SK-N-SH (cell line): Measurements from ENCODE around the gene LGALS3. TPM values are rescaled to one million over a fixed set of nuclear protein-coding genes. Genes with fewer than 3 reads are reported as not detected.

Experiments
- CTCF ChIA-PET: fragments of 300-600, 350-600 bp; formaldehyde crosslinking; extraction: SDS; loops from one replicate; lab custom pipeline; 2021; lab: Yijun Ruan, JAX
- POLR2A ChIA-PET: fragments of 350-600 bp; sonication (Branson Sonifier 250); formaldehyde crosslinking; extraction: SDS; loops from one replicate; lab custom pipeline; 2020; ENCODE audit warnings: antibody characterized with exemption, inconsistent platforms; lab: Yijun Ruan, JAX
- DNase-seq: peaks from one replicate; pipeline ENCODE4 v3.0.0; 2012
- H2AFZ ChIP-seq: fragments of 200-600 bp; sonication (generic); 2 replicates; pipeline ENCODE4 v1.8.1; 2016; ENCODE audit warnings: antibody characterized with exemption, mild to moderate bottlenecking, low read depth
- H3F3A ChIP-seq: fragments of 200-600 bp; sonication (generic); replicated peaks from 2 replicates; pipeline ENCODE3; 2016; ENCODE audit warnings: antibody characterized with exemption, mild to moderate bottlenecking; ENCODE audit not compliant: insufficient read depth
- H3K27ac ChIP-seq, 2 experiments: fragments of 200-500 bp in 1 of 2; fragments of 200-600 bp in 1 of 2; sonication (Bioruptor generic) in 1 of 2; sonication (generic), shearing (Covaris generic) in 1 of 2; 2 replicates each; pipeline versions ENCODE4 v1.5.1 to v1.6.1; 2014 to 2016; ENCODE audit warnings: low read depth in 2 of 2, inconsistent platforms in 1 of 2, low read length in 1 of 2, mild to moderate bottlenecking in 1 of 2, mixed read lengths in 1 of 2
- H3K27me3 ChIP-seq: fragments of 200-600 bp; sonication (generic), shearing (Covaris generic); 2 replicates; pipeline ENCODE4 v1.6.1; 2016; ENCODE audit warnings: mixed run types; ENCODE audit not compliant: insufficient read depth
- H3K36me3 ChIP-seq, 2 experiments: fragments of 200-500 bp in 1 of 2; fragments of 200-600 bp in 1 of 2; sonication (Bioruptor generic) in 1 of 2; sonication (generic) in 1 of 2; replicated peaks in 1 of 2; 2 replicates each; pipeline versions ENCODE3 to v1.5.1; 2014 to 2016; ENCODE audit warnings: low read length in 1 of 2, mild to moderate bottlenecking in 1 of 2; ENCODE audit not compliant: insufficient read depth in 2 of 2, control insufficient read depth in 1 of 2
- H3K4me1 ChIP-seq, 2 experiments: fragments of 200-500 bp in 1 of 2; fragments of 200-600 bp in 1 of 2; sonication (Bioruptor generic) in 1 of 2; sonication (generic), shearing (Covaris generic) in 1 of 2; 2 replicates each; pipeline versions ENCODE4 v1.5.1 to v1.6.1; 2014 to 2016; ENCODE audit warnings: low read depth in 1 of 2, low read length in 1 of 2, mixed run types in 1 of 2; ENCODE audit not compliant: insufficient read depth in 2 of 2, control insufficient read depth in 1 of 2
- H3K4me2 ChIP-seq: fragments of 200-600 bp; sonication (generic), shearing (Covaris generic); 2 replicates; pipeline ENCODE4 v1.6.1; 2017; ENCODE audit warnings: mixed run types
- H3K4me3 ChIP-seq, 2 experiments: fragments of 200-500 bp in 1 of 2; fragments of 200-600 bp in 1 of 2; sonication (Bioruptor generic) in 1 of 2; sonication (generic), shearing (Covaris generic) in 1 of 2; 2 replicates each; pipeline versions ENCODE4 v1.5.1 to v1.8.1; 2014 to 2016; ENCODE audit warnings: low read depth in 2 of 2, inconsistent platforms in 1 of 2, low read length in 1 of 2, mild to moderate bottlenecking in 1 of 2, mixed read lengths in 1 of 2, moderate library complexity in 1 of 2
- H3K79me2 ChIP-seq: fragments of 200-600 bp; sonication (generic); 2 replicates; pipeline ENCODE4 v1.8.1; 2017; ENCODE audit warnings: mild to moderate bottlenecking; ENCODE audit not compliant: insufficient read depth
- H3K9ac ChIP-seq: fragments of 200-600 bp; sonication (generic); 2 replicates; pipeline ENCODE4 v1.6.1; 2017; ENCODE audit warnings: mixed run types
- H3K9me2 ChIP-seq: fragments of 200-600 bp; sonication (generic); 2 replicates; pipeline ENCODE4 v1.6.1; 2017; ENCODE audit warnings: mixed run types
- H3K9me3 ChIP-seq: fragments of 200-600 bp; sonication (generic); 2 replicates; pipeline ENCODE4 v1.6.1; 2017; ENCODE audit warnings: mixed run types, mild to moderate bottlenecking, moderate library complexity
- H4K20me1 ChIP-seq: fragments of 200-600 bp; sonication (generic); 2 replicates; pipeline ENCODE4 v1.6.1; 2017; ENCODE audit warnings: mild to moderate bottlenecking, mixed run types; ENCODE audit not compliant: insufficient read depth
- FOSL2 ChIP-seq: IDR thresholded peaks from 2 replicates; pipeline ENCODE4 v1.4.0; 2012; ENCODE audit warnings: low read depth, mild to moderate bottlenecking, moderate library complexity, borderline replicate concordance
- FOXJ3 ChIP-seq: sonication (generic); formaldehyde crosslinking; IDR thresholded peaks from 2 replicates; pipeline ENCODE4 v1.5.1; 2020; ENCODE audit warnings: mild to moderate bottlenecking, missing genetic modification reagents
- MXI1 ChIP-seq: IDR thresholded peaks from 2 replicates; pipeline ENCODE4 v1.6.1; 2012; ENCODE audit warnings: mild to moderate bottlenecking, low read depth, low read length, improper control_type of control experiment
- NFIC ChIP-seq: IDR thresholded peaks from 2 replicates; pipeline ENCODE4 v1.4.0; 2012; ENCODE audit warnings: borderline replicate concordance
- PBX3 ChIP-seq: IDR thresholded peaks from 2 replicates; pipeline ENCODE4; 2012
- RAD21 ChIP-seq: IDR thresholded peaks from 2 replicates; pipeline ENCODE4 v1.6.1; 2012; ENCODE audit warnings: mild to moderate bottlenecking, low read length
- SMC3 ChIP-seq: IDR thresholded peaks from 2 replicates; pipeline ENCODE4 v1.6.1; 2012; ENCODE audit warnings: low read depth, low read length, improper control_type of control experiment
- TAF1 ChIP-seq: IDR thresholded peaks from 2 replicates; pipeline ENCODE4 v1.6.1; 2012; ENCODE audit warnings: low read depth, mild to moderate bottlenecking, low read length, moderate library complexity, borderline replicate concordance
- TCF12 ChIP-seq: IDR thresholded peaks from 2 replicates; pipeline ENCODE4 v1.4.0; 2012
- WGBS: methylation state at CpG from one replicate; pipeline ENCODE4 v1.1.6; 2017; ENCODE audit warnings: low lambda C conversion rate; 5-methylcytosine and 5-hydroxymethylcytosine counted together
- polyA plus RNA-seq, 3 experiments: library from polyadenylated mRNA; depleted of rRNA; stranded (reverse); fragments of >200 nt; gene quantifications; 2 replicates each; pipeline ENCODE4 v1.2.3, GENCODE V29; 2012
- TF ChIP-seq, protein P1 (sequence below): fragments of 150-350 bp; IDR thresholded peaks from 2 replicates; pipeline ENCODE4 v1.6.1; 2016; ENCODE audit warnings: mild to moderate bottlenecking, low read depth, low read length

The LGALS3 gene
- polyA plus RNA-seq, 1 of the 3 experiments (the other 2 are of a cell fraction), result 59.8 TPM

DNA sequence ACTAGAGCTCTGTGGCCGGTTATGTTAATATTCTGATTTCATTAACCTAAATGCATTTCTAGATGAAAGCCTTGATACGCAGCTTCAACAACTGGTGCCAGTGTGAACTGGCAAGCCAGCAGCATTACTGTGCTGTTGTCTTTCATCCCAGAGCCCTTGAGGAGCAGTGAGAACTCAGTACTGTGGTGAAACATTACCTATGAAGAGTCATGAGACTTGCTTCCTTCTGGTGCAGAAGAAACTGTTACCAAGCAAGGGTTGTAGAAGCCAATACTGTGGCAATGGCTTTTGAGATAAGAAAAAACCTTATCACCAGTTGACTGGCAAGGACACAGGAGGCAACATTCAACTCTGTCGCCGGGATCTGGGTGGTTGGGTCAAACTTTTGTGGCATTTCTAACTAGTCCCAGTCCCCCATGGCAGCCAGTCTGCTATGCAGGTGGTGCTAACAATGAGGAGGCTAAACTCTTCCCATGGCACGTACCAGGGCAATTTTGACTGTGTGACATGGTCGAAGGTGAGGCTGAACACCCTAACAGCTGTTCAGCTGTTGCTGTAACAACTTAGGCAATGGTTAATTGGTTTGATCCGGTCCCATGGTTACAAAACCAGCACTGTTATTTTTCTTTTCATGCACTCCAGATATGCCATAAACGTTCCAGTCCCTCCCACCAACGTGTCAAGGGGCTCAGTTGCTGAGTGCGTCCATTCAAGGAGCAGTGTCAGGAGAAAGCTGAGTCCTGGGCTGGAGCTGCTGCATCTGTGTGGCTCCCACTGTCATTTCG, 12.6 kb upstream of the LGALS3 start (continued):
- TF ChIP-seq PBX3 (no peak), NFIC (no peak), MXI1 (no peak; the same call in 1 of the 2 replicates), TCF12 (no peak)

DNA sequence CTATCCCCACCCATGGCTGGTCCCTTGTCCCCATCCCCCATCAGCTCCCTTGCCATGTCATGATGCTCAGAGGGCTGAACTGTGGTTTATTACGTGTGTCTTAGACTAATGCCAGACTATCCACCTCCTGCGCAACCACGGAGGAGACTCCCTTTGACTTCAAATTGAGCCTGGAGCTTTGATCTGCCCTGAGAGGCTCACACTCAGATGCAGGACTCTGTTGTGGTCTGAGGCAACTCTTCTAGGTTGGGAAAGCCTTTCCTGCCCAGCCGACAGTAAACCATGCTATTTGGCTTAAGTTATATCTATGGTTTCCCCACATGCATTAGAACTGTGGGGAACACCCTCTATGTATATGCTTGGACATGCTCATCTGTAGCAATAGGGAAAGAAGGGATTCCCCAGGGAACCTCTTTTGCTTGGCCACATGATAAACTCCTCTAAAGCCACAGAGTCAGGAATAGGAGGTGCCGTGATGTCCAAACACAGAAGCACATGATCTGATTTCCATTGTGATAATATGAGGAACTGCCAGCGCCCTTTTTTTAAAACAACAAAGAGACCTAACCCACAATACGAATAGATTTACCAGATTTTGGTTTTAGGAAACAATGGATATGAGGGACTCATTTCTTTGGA, 11.1 kb upstream of the LGALS3 start:
- no peaks in the 10 kb centered on the region for H3K27me3 ChIP-seq
- no peaks in the 10 kb centered on the region for H3K36me3 ChIP-seq
- H2AFZ ChIP-seq, result peak overlapping the region; percentile 71; the same call in 1 of the 2 replicates
- H3K9me2 ChIP-seq, result no peaks in the 10 kb centered on the region
- H3K79me2 ChIP-seq, result no peaks in the 10 kb centered on the region
- no peak overlapping the region for H3K27ac ChIP-seq
- no peak for TF ChIP-seq FOXJ3 (CRISPR knock-in tag)
- TF ChIP-seq, protein P1, sequence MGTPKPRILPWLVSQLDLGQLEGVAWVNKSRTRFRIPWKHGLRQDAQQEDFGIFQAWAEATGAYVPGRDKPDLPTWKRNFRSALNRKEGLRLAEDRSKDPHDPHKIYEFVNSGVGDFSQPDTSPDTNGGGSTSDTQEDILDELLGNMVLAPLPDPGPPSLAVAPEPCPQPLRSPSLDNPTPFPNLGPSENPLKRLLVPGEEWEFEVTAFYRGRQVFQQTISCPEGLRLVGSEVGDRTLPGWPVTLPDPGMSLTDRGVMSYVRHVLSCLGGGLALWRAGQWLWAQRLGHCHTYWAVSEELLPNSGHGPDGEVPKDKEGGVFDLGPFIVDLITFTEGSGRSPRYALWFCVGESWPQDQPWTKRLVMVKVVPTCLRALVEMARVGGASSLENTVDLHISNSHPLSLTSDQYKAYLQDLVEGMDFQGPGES, result no peak
- TF ChIP-seq TAF1, result no peak
- no peak for TF ChIP-seq TCF12
- TF ChIP-seq MXI1, result no peak
- no peak for TF ChIP-seq FOSL2
- H3K9me3 ChIP-seq, result no peaks in the 10 kb centered on the region
- H3K9ac ChIP-seq, result no peak overlapping the region
- H3K4me3 ChIP-seq, result no peak overlapping the region
- ChIA-PET CTCF (interaction anchor here (0.9 to 2.1 kb wide), 5 partner anchors 10 to 67 kb away, joined by 3 to 6 read pairs (median 4); partner anchors contain the start of gene MAPK1IP1L), POLR2A (interaction anchor here (1.4 to 1.8 kb wide), 2 partner anchors 15 to 16 kb away, joined by 4 to 5 read pairs; no protein-coding TSS in a partner anchor)
- H3K4me1 ChIP-seq, result peaks cover 7 to 27% of the 10 kb centered on the region in 2 experiments
- H3K4me2 ChIP-seq, result no peak overlapping the region
- DNase-seq, result no peak
- no peaks in the 10 kb centered on the region for H3F3A ChIP-seq
- no peaks in the 10 kb centered on the region for H4K20me1 ChIP-seq
- WGBS, result 95% methylated on average over 7 of the region's 7 CpGs

- Histone ChIP-seq H3K9me2 (no peaks in the 10 kb centered on the region), H2AFZ (no peak overlapping the region), H3K9ac (no peak overlapping the region), H3K4me1 (peaks cover 7 to 32% of the 10 kb centered on the region in 2 experiments), H3K27ac (no peak overlapping the region), H3K4me2 (no peak overlapping the region), H3K36me3 (no peaks in the 10 kb centered on the region), H4K20me1 (no peaks in the 10 kb centered on the region), H3K79me2 (no peaks in the 10 kb centered on the region), H3K9me3 (no peaks in the 10 kb centered on the region), H3K27me3 (no peaks in the 10 kb centered on the region), H3F3A (no peaks in the 10 kb centered on the region), H3K4me3 (no peak overlapping the region)
- TF ChIP-seq SMC3 (no peak), RAD21 (no peak), TAF1 (no peak)
- ChIA-PET POLR2A (interaction anchor here (1.4 to 1.8 kb wide), 2 partner anchors 16 to 17 kb away, joined by 4 to 5 read pairs; no protein-coding TSS in a partner anchor), CTCF (interaction anchor here (0.8 to 2.1 kb wide), 5 partner anchors 11 to 42 kb away, joined by 3 to 6 read pairs (median 5); no protein-coding TSS in a partner anchor)
- 87% methylated on average over 3 of the region's 3 CpGs for WGBS
- no peak for DNase-seq
Measured at GRCh38 chr14:55118761-55119160, 10.3 kb upstream of the LGALS3 start.
